Omental fat pad (tissue), 4 donors: Measurements from ENCODE around the gene HHATL. TPM values are rescaled to one million over a fixed set of nuclear protein-coding genes. Genes with fewer than 3 reads are reported as not detected.

Experiments
- ATAC-seq: fragments of 150-250 bp; one replicate; pipeline ENCODE4 v1.9.1; 2016; ENCODE audit warnings: mild to moderate bottlenecking, moderate library complexity; ENCODE audit not compliant: low FRiP score
- DNase-seq: peaks from one replicate; pipeline ENCODE4 v3.0.0-alpha.2; 2019; ENCODE audit warnings: low spot score
- total RNA-seq, 4 donors: library from RNA; depleted of rRNA; stranded (reverse); fragments of >200 nt; gene quantifications; one replicate each; pipeline ENCODE4 v1.1.0, GENCODE V29; 2016
- TF ChIP-seq, protein P1 (sequence below), 3 donors: fragments of 450-650 bp; IDR thresholded peaks; one replicate each; pipeline ENCODE4 v1.5.1; 2016 to 2017; ENCODE audit warnings: antibody characterized with exemption in 3 of 3, mild to moderate bottlenecking in 3 of 3, moderate library complexity in 2 of 3

HHATL gene
- total RNA-seq, 4 donors from 2014 or later = not detected

DNA sequence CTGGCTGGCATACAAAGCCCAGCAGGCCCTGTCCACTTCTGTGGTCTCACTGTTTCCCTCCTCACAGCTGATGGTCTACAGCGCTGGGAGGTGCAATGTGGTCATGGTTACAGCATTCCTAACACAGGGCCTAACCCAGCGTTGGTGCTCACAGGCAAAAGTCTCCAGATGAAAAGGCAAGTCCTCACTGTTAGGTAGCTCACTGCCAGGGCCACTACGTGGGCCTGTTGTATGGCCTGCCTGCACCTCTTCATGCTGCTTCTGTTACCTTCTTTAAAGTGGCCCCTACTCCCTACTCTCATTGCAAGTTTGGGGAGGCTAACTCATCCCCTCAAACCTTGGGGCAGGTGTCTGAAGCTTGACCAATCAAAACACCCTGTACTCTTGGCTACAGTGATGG is 39.2 kb upstream of the HHATL start:
- DNase-seq (no peak), ATAC-seq (no peak)
- TF ChIP-seq, protein P1, sequence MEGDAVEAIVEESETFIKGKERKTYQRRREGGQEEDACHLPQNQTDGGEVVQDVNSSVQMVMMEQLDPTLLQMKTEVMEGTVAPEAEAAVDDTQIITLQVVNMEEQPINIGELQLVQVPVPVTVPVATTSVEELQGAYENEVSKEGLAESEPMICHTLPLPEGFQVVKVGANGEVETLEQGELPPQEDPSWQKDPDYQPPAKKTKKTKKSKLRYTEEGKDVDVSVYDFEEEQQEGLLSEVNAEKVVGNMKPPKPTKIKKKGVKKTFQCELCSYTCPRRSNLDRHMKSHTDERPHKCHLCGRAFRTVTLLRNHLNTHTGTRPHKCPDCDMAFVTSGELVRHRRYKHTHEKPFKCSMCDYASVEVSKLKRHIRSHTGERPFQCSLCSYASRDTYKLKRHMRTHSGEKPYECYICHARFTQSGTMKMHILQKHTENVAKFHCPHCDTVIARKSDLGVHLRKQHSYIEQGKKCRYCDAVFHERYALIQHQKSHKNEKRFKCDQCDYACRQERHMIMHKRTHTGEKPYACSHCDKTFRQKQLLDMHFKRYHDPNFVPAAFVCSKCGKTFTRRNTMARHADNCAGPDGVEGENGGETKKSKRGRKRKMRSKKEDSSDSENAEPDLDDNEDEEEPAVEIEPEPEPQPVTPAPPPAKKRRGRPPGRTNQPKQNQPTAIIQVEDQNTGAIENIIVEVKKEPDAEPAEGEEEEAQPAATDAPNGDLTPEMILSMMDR (IDR thresholded peaks at IDR 0.05) = no peak

DNA sequence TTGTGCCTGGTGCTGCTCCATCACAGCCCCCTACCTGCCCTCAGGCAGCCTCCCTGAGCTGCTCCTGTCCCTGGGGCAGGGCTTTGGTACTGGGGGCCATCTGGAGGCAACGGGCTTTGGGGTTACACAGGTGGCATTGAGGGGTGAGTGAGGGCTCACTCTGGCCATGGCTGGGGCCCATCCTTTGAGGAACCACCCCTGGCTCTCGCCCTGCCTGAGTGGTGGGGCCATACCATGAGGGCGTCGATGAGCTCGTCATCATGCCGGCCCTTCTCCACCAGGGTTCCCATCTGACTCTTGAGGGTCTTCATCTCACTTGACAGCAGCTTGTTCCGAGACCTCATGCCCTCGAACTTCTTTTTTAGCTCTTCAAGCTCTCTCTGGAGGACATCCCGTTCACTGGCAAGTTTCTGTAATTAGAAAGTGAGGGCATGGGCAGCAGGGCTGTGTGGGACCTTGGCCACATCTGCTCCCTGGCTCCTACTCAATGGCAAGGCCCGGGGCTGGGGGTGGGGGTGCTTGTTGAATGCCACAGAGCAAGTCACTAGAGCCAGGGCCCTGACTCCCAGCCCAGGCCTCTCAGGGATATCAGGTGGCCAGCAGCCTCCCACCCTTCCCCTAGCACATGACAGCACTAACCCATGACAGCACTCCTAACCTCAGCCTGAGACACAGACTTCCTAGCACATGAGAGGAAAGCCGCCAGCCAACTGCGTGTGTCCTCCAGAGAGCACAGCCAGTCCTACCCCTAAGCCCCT is 37.0 kb upstream of the HHATL start:
- ATAC-seq (no peak), DNase-seq (no peak)
- TF ChIP-seq, protein P1 (IDR thresholded peaks at IDR 0.05) = no peak

DNA sequence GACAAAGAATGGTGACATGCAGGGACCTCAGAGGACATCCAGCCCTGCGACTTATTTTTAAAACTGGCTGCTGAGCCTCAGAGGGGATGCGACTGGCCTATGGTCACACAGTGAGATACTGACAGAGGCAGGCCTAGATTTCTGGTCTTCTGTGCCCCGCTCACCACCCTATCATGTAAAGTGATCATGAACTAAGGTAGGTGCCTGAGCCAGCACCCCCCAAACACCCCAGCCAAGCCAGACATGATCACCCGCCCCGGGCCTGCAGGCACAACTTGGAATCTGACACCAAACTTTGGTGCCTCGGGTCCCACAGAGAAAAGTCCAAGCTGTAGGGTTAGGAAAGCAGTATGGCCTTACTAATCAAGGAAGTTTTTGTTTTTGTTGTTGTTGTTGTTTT is 33.9 kb upstream of the HHATL start:
- DNase-seq = no peak
- TF ChIP-seq, protein P1 (IDR thresholded peaks at IDR 0.05) = no peak
- ATAC-seq = no peak

DNA sequence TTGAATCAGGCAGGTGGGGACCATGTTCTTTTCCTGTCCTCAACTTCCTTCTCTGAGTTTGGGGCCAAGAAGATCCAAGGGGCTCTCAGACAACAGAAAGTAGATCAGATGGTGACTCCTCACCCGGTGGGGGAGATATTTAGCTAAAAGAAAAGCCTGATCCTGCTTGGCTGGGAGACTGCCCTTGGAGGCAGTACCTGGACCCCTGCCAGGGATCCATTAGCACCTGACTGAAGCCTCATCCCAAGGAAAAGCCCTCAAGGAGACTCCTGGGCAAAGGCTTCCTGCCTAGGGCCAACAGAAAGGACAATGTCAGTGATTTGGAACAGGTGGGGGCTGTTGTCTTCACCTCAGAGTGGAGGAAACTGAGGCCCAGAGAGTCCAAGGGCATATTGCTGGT is 33.5 kb upstream of the HHATL start:
- ATAC-seq = no peak
- TF ChIP-seq, protein P1 (IDR thresholded peaks at IDR 0.05) = no peak
- no peak for DNase-seq

DNA sequence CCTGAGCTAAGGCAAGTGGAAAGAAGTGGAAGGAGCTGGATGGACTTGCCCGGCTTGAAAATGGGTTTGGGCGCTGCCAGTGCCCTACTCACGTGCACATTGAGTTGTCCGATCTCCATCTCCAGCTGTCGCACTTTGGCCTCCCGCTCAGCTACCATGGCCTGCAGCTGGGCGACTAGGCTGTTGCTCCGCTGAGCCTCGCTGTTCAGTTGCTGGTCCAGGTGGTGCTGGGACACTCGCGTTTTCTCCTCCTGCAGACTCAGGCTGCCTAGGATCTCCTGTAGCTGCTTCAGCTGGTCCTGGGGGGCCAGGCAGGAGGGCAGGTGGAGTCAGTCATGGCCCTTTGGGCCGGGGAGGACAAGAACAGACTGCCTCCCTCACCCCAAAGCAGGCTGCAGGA is 33.0 kb upstream of the HHATL start:
- TF ChIP-seq, protein P1 (IDR thresholded peaks at IDR 0.05) = no peak
- ATAC-seq (no peak), DNase-seq (no peak)

DNA sequence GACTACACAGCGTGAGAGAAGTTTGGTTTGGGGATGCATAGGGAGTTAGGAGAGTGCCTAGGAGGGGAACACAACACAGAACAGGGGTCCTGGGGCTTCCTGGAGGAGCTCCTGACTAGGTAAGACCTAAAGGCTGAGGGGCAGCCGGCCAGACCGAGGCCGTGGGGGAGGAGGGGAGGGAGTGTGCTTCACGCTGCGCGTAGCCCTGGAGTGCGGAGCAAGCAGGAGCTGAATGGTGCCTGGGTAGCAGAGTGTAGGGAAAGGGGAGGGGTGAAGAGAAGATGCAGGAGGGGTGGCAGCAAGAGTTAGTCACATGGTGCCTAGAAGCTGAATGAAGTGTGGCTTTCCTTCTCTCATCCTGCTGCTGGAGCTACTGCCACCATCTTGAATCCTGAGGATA is 32.4 kb upstream of the HHATL start:
- DNase-seq = no peak

More for the DNA sequence above, 32.4 kb upstream of the HHATL start:
- TF ChIP-seq, protein P1 (IDR thresholded peaks at IDR 0.05) = no peak
- ATAC-seq = no peak
